ENCODE measurements around the gene LRRC28. TPM values are rescaled to one million over a fixed set of nuclear protein-coding genes. Genes with fewer than 3 reads are reported as not detected.
A peak's percentile ranks its signal among the peaks of the same experiment; 100 is the strongest.

Gene LRRC28
- total RNA-seq, 1 experiment from 2014 or later, result 39.3 TPM

DNA sequence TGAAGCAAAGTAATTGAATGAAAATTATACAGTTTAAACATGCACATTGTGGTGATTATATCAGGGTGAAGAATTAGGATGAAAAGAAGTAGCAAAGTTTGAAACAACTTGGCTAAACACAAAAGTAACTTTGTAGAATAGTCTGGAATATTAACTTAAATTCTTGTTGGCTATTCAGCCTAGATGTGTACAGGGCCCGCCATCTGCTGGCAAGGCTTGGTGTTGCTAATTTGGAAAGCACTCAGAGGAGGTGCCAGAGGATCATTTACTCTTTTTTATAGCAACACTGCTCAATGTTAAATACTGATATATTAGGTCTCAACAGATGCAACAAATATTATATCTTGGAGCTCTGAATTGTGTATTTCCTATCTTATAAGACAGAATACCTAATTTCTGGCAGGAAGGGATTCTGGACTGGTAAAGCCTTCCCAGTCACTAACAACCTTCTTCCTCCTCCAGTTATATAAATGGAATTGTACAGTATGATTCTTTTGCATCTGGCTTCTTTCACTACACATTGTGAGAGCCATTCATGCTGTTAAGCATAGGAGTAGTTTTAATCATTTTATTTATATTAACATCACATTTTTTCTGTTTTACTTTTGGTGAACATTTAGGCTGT is 38.0 kb upstream of the LRRC28 start:
- no TSS peak for BruUV-seq (replicated peaks)
- H3K36me3 ChIP-seq (ENCODE audit: control insufficient read depth, insufficient read depth, low read length), result no peaks in the 10 kb centered on the region
- intact Hi-C loops (cut with micrococcal nuclease; ENCODE audit: unreplicated experiment) (loop anchor here (2.0 kb wide), 1 partner anchor 112 kb away; no protein-coding TSS in a partner anchor), in situ Hi-C loops (cut with HindIII; ENCODE audit: low pct_unique_long_range_greater_than_20kb, low sequenced_read_pairs) (no loop called here)
- no peaks in the 10 kb centered on the region for H3K4me1 ChIP-seq (ENCODE audit: control insufficient read depth, insufficient read depth, low read length)
- no peak overlapping the region for H3K27ac ChIP-seq (ENCODE audit: low read length)
- ATAC-seq (peak; percentile 93), DNase-seq (ENCODE audit: low read depth, low spot score) (peak; percentile 51)
- no peaks in the 10 kb centered on the region for H3K27me3 ChIP-seq (ENCODE audit: control insufficient read depth, insufficient read depth, low read length)
- POLR2A ChIA-PET, result no interaction called here
- TF ChIP-seq TCF7L2 (IDR thresholded peaks at IDR 0.05; ENCODE audit: low read depth, low read length) (no peak), POLR2AphosphoS5 (IDR thresholded peaks at IDR 0.05; ENCODE audit: low read depth, low read length) (no peak)
- TF ChIP-seq, protein P1, sequence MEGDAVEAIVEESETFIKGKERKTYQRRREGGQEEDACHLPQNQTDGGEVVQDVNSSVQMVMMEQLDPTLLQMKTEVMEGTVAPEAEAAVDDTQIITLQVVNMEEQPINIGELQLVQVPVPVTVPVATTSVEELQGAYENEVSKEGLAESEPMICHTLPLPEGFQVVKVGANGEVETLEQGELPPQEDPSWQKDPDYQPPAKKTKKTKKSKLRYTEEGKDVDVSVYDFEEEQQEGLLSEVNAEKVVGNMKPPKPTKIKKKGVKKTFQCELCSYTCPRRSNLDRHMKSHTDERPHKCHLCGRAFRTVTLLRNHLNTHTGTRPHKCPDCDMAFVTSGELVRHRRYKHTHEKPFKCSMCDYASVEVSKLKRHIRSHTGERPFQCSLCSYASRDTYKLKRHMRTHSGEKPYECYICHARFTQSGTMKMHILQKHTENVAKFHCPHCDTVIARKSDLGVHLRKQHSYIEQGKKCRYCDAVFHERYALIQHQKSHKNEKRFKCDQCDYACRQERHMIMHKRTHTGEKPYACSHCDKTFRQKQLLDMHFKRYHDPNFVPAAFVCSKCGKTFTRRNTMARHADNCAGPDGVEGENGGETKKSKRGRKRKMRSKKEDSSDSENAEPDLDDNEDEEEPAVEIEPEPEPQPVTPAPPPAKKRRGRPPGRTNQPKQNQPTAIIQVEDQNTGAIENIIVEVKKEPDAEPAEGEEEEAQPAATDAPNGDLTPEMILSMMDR (IDR thresholded peaks at IDR 0.05), result peak; percentile 88
- no peaks in the 10 kb centered on the region for H3K9me3 ChIP-seq (ENCODE audit: control insufficient read depth, insufficient read depth, low read depth, low read length)
- CTCF ChIA-PET, result interaction anchor here (1.1 to 1.8 kb wide), 2 partner anchors 108 to 115 kb away, joined by 3 to 9 read pairs; partner anchors contain the start of gene SYNM
- no peak overlapping the region for H3K4me3 ChIP-seq (ENCODE audit: low read depth in 2 of 2, low read length in 2 of 2)

- ChIA-PET CTCF (no interaction called here), POLR2A (no interaction called here)
- no TSS peak for BruUV-seq (replicated peaks)
- ATAC-seq (no peak), DNase-seq (ENCODE audit: low read depth, low spot score) (no peak)
- no peaks in the 10 kb centered on the region for H3K27me3 ChIP-seq (ENCODE audit: control insufficient read depth, insufficient read depth, low read length)
- H3K36me3 ChIP-seq (ENCODE audit: control insufficient read depth, insufficient read depth, low read length), result no peaks in the 10 kb centered on the region
- in situ Hi-C loops (cut with HindIII; ENCODE audit: low pct_unique_long_range_greater_than_20kb, low sequenced_read_pairs) (no loop called here), intact Hi-C loops (cut with micrococcal nuclease; ENCODE audit: unreplicated experiment) (no loop called here)
- TF ChIP-seq POLR2AphosphoS5 (IDR thresholded peaks at IDR 0.05; ENCODE audit: low read depth, low read length), result no peak
- no peak for TF ChIP-seq TCF7L2 (IDR thresholded peaks at IDR 0.05; ENCODE audit: low read depth, low read length)
- TF ChIP-seq SIN3A (IDR thresholded peaks at IDR 0.05; ENCODE audit: borderline replicate concordance, insufficient read depth, low read depth, low read length), result no peak
- TF ChIP-seq REST (IDR thresholded peaks at IDR 0.05; ENCODE audit: insufficient read depth in 1 of 2, low read depth in 2 of 2, low read length in 1 of 2), result no peak
- TF ChIP-seq, protein P1 (IDR thresholded peaks at IDR 0.05), result no peak
- no peaks in the 10 kb centered on the region for H3K9me3 ChIP-seq (ENCODE audit: control insufficient read depth, insufficient read depth, low read depth, low read length)
- no peak overlapping the region for H3K4me3 ChIP-seq (ENCODE audit: low read depth in 2 of 2, low read length in 2 of 2)
- H3K27ac ChIP-seq (ENCODE audit: low read length), result no peak overlapping the region
- no peaks in the 10 kb centered on the region for H3K4me1 ChIP-seq (ENCODE audit: control insufficient read depth, insufficient read depth, low read length)
These were observed 26.7 kb upstream of the LRRC28 start for GRCh38 chr15:99224372-99225214.
